ENCODE results near the gene SCAI. TPM values are rescaled to one million over a fixed set of nuclear protein-coding genes. Genes with fewer than 3 reads are reported as not detected.

Gene SCAI
- total and polyA plus RNA-seq, 9 of the 15 experiments (the other 6 are each of a cell fraction or from before 2014, with no cell fraction given), result 0.70 to 12.4 (median 4.2) TPM

DNA sequence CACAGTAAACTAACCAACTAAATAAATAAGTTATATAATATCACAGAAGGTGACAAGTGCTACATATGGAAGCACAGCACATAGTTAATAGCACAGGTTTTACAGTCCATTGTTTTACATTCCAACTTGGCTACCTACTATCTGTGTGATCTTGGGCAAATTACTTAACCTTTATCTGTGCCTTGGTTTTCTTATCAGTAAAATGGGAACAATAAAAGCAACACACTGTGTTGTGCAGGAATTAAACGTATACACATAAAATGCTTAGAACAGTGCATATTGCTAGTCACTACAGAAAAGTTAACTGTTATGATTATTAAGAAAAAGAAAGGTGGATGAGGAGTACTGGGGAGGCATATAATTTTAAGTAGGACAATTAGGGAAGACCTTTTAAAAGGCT is 159.6 kb downstream of the SCAI start:
- Histone ChIP-seq H3K9me3 (replicated peaks; ENCODE audit: control insufficient read depth, insufficient read depth, low read depth, low read length) (no peaks in the 10 kb centered on the region), H3K27ac (ENCODE audit: extremely low read depth, low read depth, low read length) (no peak overlapping the region), H3K4me1 (replicated peaks in 1 of 2; ENCODE audit: control insufficient read depth in 2 of 2, insufficient read depth in 2 of 2, low read length in 2 of 2) (no peaks in the 10 kb centered on the region), H3K9ac (ENCODE audit: insufficient read depth in 1 of 2, low read depth in 2 of 2, low read length in 2 of 2) (no peak overlapping the region), H3K4me3 (no peak overlapping the region), H3K4me2 (ENCODE audit: insufficient read depth, low read length) (no peak overlapping the region), H4K20me1 (replicated peaks; ENCODE audit: control insufficient read depth, insufficient read depth, low read length) (no peaks in the 10 kb centered on the region), H2AFZ (ENCODE audit: low read depth, low read length) (no peak overlapping the region), H3K9me1 (ENCODE audit: control insufficient read depth, insufficient read depth, low read length) (no peaks in the 10 kb centered on the region), H3K27me3 (ENCODE audit: control insufficient read depth in 2 of 2, insufficient read depth in 2 of 2, low read length in 2 of 2) (no peaks in the 10 kb centered on the region), H3K79me2 (ENCODE audit: control insufficient read depth, insufficient read depth, low read length) (no peaks in the 10 kb centered on the region), H3K36me3 (ENCODE audit: control insufficient read depth, insufficient read depth, low read length) (peaks cover 21% of the 10 kb centered on the region; the same call in 1 of the 3 replicates)
- ATAC-seq (no peak), FAIRE-seq (no peak), DNase-seq (ENCODE audit: extremely low read depth in 1 of 4, low spot score in 3 of 4) (no peak)
- whole genome bisulfite sequencing (ENCODE audit: insufficient coverage, low coverage, missing lambda C conversion rate), result 62% methylated on average over 1 of the region's 1 CpG
- BruUV-seq (replicated peaks), result no TSS peak
- ChIA-PET POLR2A (interaction anchor here (1.0 kb wide), 1 partner anchor 12 kb away, joined by 4 read pairs; no protein-coding TSS in a partner anchor), CTCF (ENCODE audit: low intra/inter-chr PET ratio) (no interaction called here)
- TF ChIP-seq RBM25 (IDR thresholded peaks at IDR 0.05; ENCODE audit: low read depth, low read length, severe bottlenecking) (peak; percentile 68), HMGXB4 (CRISPR knock-in tag; IDR thresholded peaks at IDR 0.05) (no peak)
- in situ Hi-C loops (cut with MboI), result no loop called here
- intact Hi-C loops (cut with micrococcal nuclease), result no loop called here

- no peak for FAIRE-seq
- in situ Hi-C loops (cut with MboI) (no loop called here), intact Hi-C loops (cut with micrococcal nuclease) (no loop called here)
- H3K4me2 ChIP-seq (ENCODE audit: insufficient read depth, low read length), result no peak overlapping the region
- no TSS peak for BruUV-seq (replicated peaks)
- H3K36me3 ChIP-seq (ENCODE audit: control insufficient read depth, insufficient read depth, low read length), result peaks cover 20% of the 10 kb centered on the region; the same call in 2 of the 3 replicates
- ATAC-seq, result no peak
- H3K9me3 ChIP-seq (replicated peaks; ENCODE audit: control insufficient read depth, insufficient read depth, low read depth, low read length), result no peaks in the 10 kb centered on the region
- no peak overlapping the region for H3K4me3 ChIP-seq
- no peak for DNase-seq (ENCODE audit: extremely low read depth in 1 of 4, low spot score in 3 of 4)
- no peaks in the 10 kb centered on the region for H4K20me1 ChIP-seq (replicated peaks; ENCODE audit: control insufficient read depth, insufficient read depth, low read length)
- POLR2A ChIA-PET, result interaction anchor here (1.8 kb wide), 1 partner anchor 13 kb away, joined by 7 read pairs; no protein-coding TSS in a partner anchor
- no peaks in the 10 kb centered on the region for H3K4me1 ChIP-seq (replicated peaks in 1 of 2; ENCODE audit: control insufficient read depth in 2 of 2, insufficient read depth in 2 of 2, low read length in 2 of 2)
- no peak overlapping the region for H2AFZ ChIP-seq (ENCODE audit: low read depth, low read length)
- CTCF ChIA-PET (ENCODE audit: low intra/inter-chr PET ratio), result no interaction called here
- H3K27me3 ChIP-seq (ENCODE audit: control insufficient read depth in 2 of 2, insufficient read depth in 2 of 2, low read length in 2 of 2), result no peaks in the 10 kb centered on the region
- no peak overlapping the region for H3K27ac ChIP-seq (ENCODE audit: extremely low read depth, low read depth, low read length)
- H3K9me1 ChIP-seq (ENCODE audit: control insufficient read depth, insufficient read depth, low read length), result no peaks in the 10 kb centered on the region
- no peak overlapping the region for H3K9ac ChIP-seq (ENCODE audit: insufficient read depth in 1 of 2, low read depth in 2 of 2, low read length in 2 of 2)
- no peaks in the 10 kb centered on the region for H3K79me2 ChIP-seq (ENCODE audit: control insufficient read depth, insufficient read depth, low read length)
- 82% methylated on average over 4 of the region's 4 CpGs for WGBS (ENCODE audit: insufficient coverage, low coverage, missing lambda C conversion rate)
- TF ChIP-seq HINFP (tag; conservative IDR thresholded peaks at IDR 0.05; ENCODE audit: low read depth) (no peak), DACH1 (IDR thresholded peaks at IDR 0.05; ENCODE audit: partially characterized antibody) (no peak), TAL1 (IDR thresholded peaks at IDR 0.05) (no peak), ZFX (CRISPR knock-in tag; IDR thresholded peaks at IDR 0.05) (no peak), CBX2 (IDR thresholded peaks at IDR 0.05; ENCODE audit: insufficient read depth, low read length, poor library complexity, severe bottlenecking) (no peak), ZNF436 (CRISPR knock-in tag; IDR thresholded peaks at IDR 0.05) (no peak), TRIM24 (IDR thresholded peaks at IDR 0.05) (no peak), ZNF512 (tag; IDR thresholded peaks at IDR 0.05) (no peak), GABPB2 (CRISPR knock-in tag; conservative IDR thresholded peaks at IDR 0.05) (no peak), ATF1 (CRISPR knock-in tag; IDR thresholded peaks at IDR 0.05) (no peak), ATF1 (tag; IDR thresholded peaks at IDR 0.05) (no peak)
Observed at GRCh38 chr9:124980431-124980830, 162.9 kb downstream of the SCAI start.

All from K562 (cell line).